Psoas muscle (tissue), 8 donors: ENCODE results near the gene DOP1B. TPM values are rescaled to one million over a fixed set of nuclear protein-coding genes. Genes with fewer than 3 reads are reported as not detected.
A peak's percentile ranks its signal among the peaks of the same experiment; 100 is the strongest.

ENCODE experiments used
- ATAC-seq, 4 donors: fragments of 200-7000 bp; cut with Tn5 transposase; one replicate each; pipeline ENCODE4 v1.9.1; 2020; ENCODE audit warnings: moderate library complexity in 3 of 4, mild to moderate bottlenecking in 2 of 4
- DNase-seq, 2 donors: peaks; one replicate each; pipeline ENCODE4 v3.0.0-alpha.2; 2020
- H3K27ac ChIP-seq: fragments of 200-600 bp; one replicate; pipeline ENCODE4 v1.8.0; 2022
- H3K27me3 ChIP-seq, 3 donors: fragments of 200-600 bp in 1 of 3; one replicate each; pipeline versions ENCODE4 v1.6.1 to v1.8.0; 2013 to 2022; ENCODE audit warnings: low read length in 2 of 3, mild to moderate bottlenecking in 2 of 3, moderate library complexity in 1 of 3; ENCODE audit not compliant: insufficient read depth in 3 of 3
- H3K36me3 ChIP-seq, 2 donors: fragments of 200-600 bp in 1 of 2; one replicate each; pipeline versions ENCODE4 v1.6.1 to v1.8.0; 2013 to 2022; ENCODE audit warnings: low read depth in 1 of 2, mild to moderate bottlenecking in 1 of 2, moderate library complexity in 1 of 2; ENCODE audit not compliant: insufficient read depth in 1 of 2
- H3K4me1 ChIP-seq: fragments of 200-600 bp; one replicate; pipeline ENCODE4 v1.8.0; 2022
- H3K4me3 ChIP-seq: fragments of 200-600 bp; one replicate; pipeline ENCODE4 v1.8.0; 2022; ENCODE audit warnings: mild to moderate bottlenecking
- H3K9me3 ChIP-seq: fragments of 200-600 bp; one replicate; pipeline ENCODE4 v1.8.0; 2022
- CTCF ChIP-seq: fragments of 200-600 bp; IDR thresholded peaks from one replicate; pipeline ENCODE4 v1.8.0; 2022; ENCODE audit warnings: antibody characterized with exemption
- WGBS, 3 donors: extraction: QIAGEN DNeasy Blood & Tissue Kit; methylation state at CpG; one replicate each; pipeline versions ENCODE4 v1.1.6 to v1.1.7; 2013; 5-methylcytosine and 5-hydroxymethylcytosine counted together
- intact Hi-C, 2 donors: fragments of 100-400 bp; cut with DNase I; formaldehyde crosslinking; loops; one replicate each; pipeline versions ENCODE4 v1.11.0 to v1.14.2; 2022
- polyA plus RNA-seq, 3 donors: library from polyadenylated mRNA; stranded (reverse); fragments of 200-250 nt; gene quantifications; one replicate each; pipeline ENCODE4 v1.2.3, GENCODE V29; 2013
- total RNA-seq, 4 donors: library from RNA; stranded (reverse); fragmentation: NEBNext Ultra II Directional in 2 of 4; extraction: Animal tissue kit (Norgen Biotek cat#: 25700) in 2 of 4; gene quantifications; one replicate each; pipeline versions ENCODE4 v1.2.1 to v1.2.4, GENCODE V29; 2021 to 2023
- donor health status: healthy with polysubstance abuse.
- donor health status: DM: no; HTN: no; CAD: no; lungs with moderate emphysema.
- donor health status: Bipolar disorder and iron deficiency.
- donor health status: healthy.
- donor health status: DM: yes; HTN: yes; CAD: no.
- donor health status: DM: no; HTN: no; CAD: no.
- donor health status: DM: no; HTN: no; CAD: no.
- donor health status: DM: yes; HTN: yes; CAD: no.

Gene DOP1B
- total and polyA plus RNA-seq, 7 donors = 3.1 to 20.7 (median 12.8) TPM

GRCh38 chr21:36200081-36200561 is 43.5 kb downstream of the DOP1B start:
- H3K9me3 ChIP-seq = no peaks in the 10 kb centered on the region
- peak; percentile 23 to 69 for DNase-seq
- no peak for TF ChIP-seq CTCF
- peak overlapping the region; percentile 42 for H3K4me3 ChIP-seq
- H3K27me3 ChIP-seq = no peaks in the 10 kb centered on the region
- ATAC-seq = peak; percentile 32 to 57 (median 49)
- 38 to 55% (median 53%) methylated on average over 23 of the region's 23 CpGs for WGBS, 3 donors
- intact Hi-C loops = loop anchor here in 1 of 2 donors (5.0 kb wide), 1 partner anchor 43 kb away; the partner anchor contains the start of gene DOP1B
- H3K27ac ChIP-seq = peak overlapping the region; percentile 80
- no peaks in the 10 kb centered on the region for H3K36me3 ChIP-seq
- H3K4me1 ChIP-seq = peaks cover 33% of the 10 kb centered on the region

GRCh38 chr21:36202726-36203602 is 46.3 kb downstream of the DOP1B start:
- Histone ChIP-seq H3K4me1 (peaks cover 33% of the 10 kb centered on the region), H3K36me3 (no peaks in the 10 kb centered on the region), H3K27me3 (no peaks in the 10 kb centered on the region), H3K27ac (peak overlapping the region; percentile 80), H3K4me3 (no peak overlapping the region), H3K9me3 (no peaks in the 10 kb centered on the region)
- 45 to 69% (median 49%) methylated on average over 10 of the region's 10 CpGs for WGBS, 3 donors
- peak; percentile 20 to 29 (median 26) for ATAC-seq
- DNase-seq = no peak
- intact Hi-C loops = loop anchor here in 1 of 2 donors (5.0 kb wide), 1 partner anchor 46 kb away; the partner anchor contains the start of gene DOP1B
- no peak for TF ChIP-seq CTCF

GRCh38 chr21:36203603-36203889 is 46.9 kb downstream of the DOP1B start:
- ATAC-seq = peak; percentile 71 to 81 (median 75)
- Histone ChIP-seq H3K27me3 (no peaks in the 10 kb centered on the region), H3K27ac (peak overlapping the region; percentile 80), H3K4me3 (no peak overlapping the region), H3K4me1 (peaks cover 33% of the 10 kb centered on the region), H3K36me3 (no peaks in the 10 kb centered on the region), H3K9me3 (no peaks in the 10 kb centered on the region)
- intact Hi-C loops = loop anchor here in 1 of 2 donors (5.0 kb wide), 1 partner anchor 46 kb away; the partner anchor contains the start of gene DOP1B
- no peak for DNase-seq
- no peak for TF ChIP-seq CTCF
- 8 to 29% (median 19%) methylated on average over 1 of the region's 1 CpG for WGBS, 3 donors

GRCh38 chr21:36204980-36205379 is 48.4 kb downstream of the DOP1B start:
- WGBS, 3 donors = 33 to 54% (median 42%) methylated on average over 6 of the region's 6 CpGs
- Histone ChIP-seq H3K36me3 (peaks cover 0 to 7% of the 10 kb centered on the region in 2 donors), H3K4me3 (no peak overlapping the region), H3K27ac (peak overlapping the region; percentile 80), H3K4me1 (peaks cover 33% of the 10 kb centered on the region), H3K27me3 (no peaks in the 10 kb centered on the region), H3K9me3 (no peaks in the 10 kb centered on the region)
- no peak for TF ChIP-seq CTCF
- peak in 1 of 2 donors; percentile 62 for DNase-seq
- ATAC-seq = peak; percentile 18 to 28 (median 26)
- intact Hi-C loops = loop anchor here in 1 of 2 donors (5.0 kb wide), 1 partner anchor 48 kb away; the partner anchor contains the start of gene DOP1B
